Lung (tissue), 12 donors: ENCODE results near the gene ACTL10. TPM values are rescaled to one million over a fixed set of nuclear protein-coding genes. Genes with fewer than 3 reads are reported as not detected.

Experiments used
- ATAC-seq: fragments of 200-7000 bp; cut with Tn5 transposase; one replicate; pipeline ENCODE4 v1.9.1; 2020; ENCODE audit warnings: moderate number of reproducible peaks; ENCODE audit not compliant: insufficient read depth, low FRiP score
- DNase-seq, 3 donors: peaks; one replicate each; pipeline ENCODE4 v3.0.0-alpha.2; 2013 to 2017
- H3K27ac ChIP-seq, 2 donors: one replicate each; pipeline ENCODE4 v1.5.1; 2013; ENCODE audit warnings: mild to moderate bottlenecking in 2 of 2, moderate library complexity in 2 of 2, control low read depth in 1 of 2, inconsistent platforms in 1 of 2, low read depth in 1 of 2, low read length in 1 of 2
- H3K27me3 ChIP-seq, 3 donors: one replicate each; pipeline ENCODE4 v1.5.1; 2013; ENCODE audit warnings: low read length in 2 of 3; ENCODE audit not compliant: control insufficient read depth in 3 of 3, insufficient read depth in 3 of 3
- H3K36me3 ChIP-seq, 4 donors: one replicate each; pipeline ENCODE4 v1.5.1; 2013; ENCODE audit warnings: low read length in 4 of 4, mild to moderate bottlenecking in 1 of 4, moderate library complexity in 1 of 4; ENCODE audit not compliant: control insufficient read depth in 4 of 4, insufficient read depth in 4 of 4
- H3K4me1 ChIP-seq, 5 donors: one replicate each; pipeline ENCODE4 v1.5.1; 2013; ENCODE audit warnings: low read length in 5 of 5, mild to moderate bottlenecking in 2 of 5, moderate library complexity in 1 of 5; ENCODE audit not compliant: control insufficient read depth in 5 of 5, insufficient read depth in 5 of 5
- H3K4me3 ChIP-seq: one replicate; pipeline ENCODE4 v1.5.1; 2013; ENCODE audit warnings: mild to moderate bottlenecking, control low read depth, moderate library complexity
- H3K9ac ChIP-seq, 2 donors: one replicate each; pipeline ENCODE4 v1.5.1; 2013; ENCODE audit warnings: low read length in 2 of 2, control low read depth in 1 of 2; ENCODE audit not compliant: insufficient read depth in 1 of 2
- H3K9me3 ChIP-seq, 4 donors: one replicate each; pipeline ENCODE4 v1.5.1; 2013; ENCODE audit warnings: low read length in 3 of 4, mild to moderate bottlenecking in 1 of 4, moderate library complexity in 1 of 4; ENCODE audit not compliant: control insufficient read depth in 4 of 4, insufficient read depth in 3 of 4
- WGBS, 2 donors: extraction: QIAGEN DNeasy Blood & Tissue Kit; methylation state at CpG; one replicate each; pipeline ENCODE4 v1.1.7; 2013; 5-methylcytosine and 5-hydroxymethylcytosine counted together
- polyA plus RNA-seq, 2 donors: library from polyadenylated mRNA; stranded (reverse); fragments of 200-250 nt; gene quantifications; one replicate each; pipeline ENCODE4 v1.2.1, GENCODE V29; 2013
- total RNA-seq, 2 donors: library from RNA; depleted of rRNA in 1 of 2; stranded (reverse); fragments of >200 nt in 1 of 2; gene quantifications; one replicate each; pipeline ENCODE4 v1.2.1, GENCODE V29; 2014 to 2021
- TF ChIP-seq, protein P1 (sequence below): IDR thresholded peaks from 2 replicates; pipeline ENCODE4 v1.5.1; 2012; ENCODE audit warnings: mild to moderate bottlenecking; ENCODE audit errors: control extremely low read depth, extremely low read depth
- donor health status: control.
- donor health status: control.
- donor health status: Bipolar disorder and iron deficiency.
- donor health status: healthy.
- donor health status: DM: yes; HTN: yes; CAD: no.

Gene ACTL10
- total and polyA plus RNA-seq, 4 donors, result 0.26 to 3.4 (median 2.2) TPM

DNA sequence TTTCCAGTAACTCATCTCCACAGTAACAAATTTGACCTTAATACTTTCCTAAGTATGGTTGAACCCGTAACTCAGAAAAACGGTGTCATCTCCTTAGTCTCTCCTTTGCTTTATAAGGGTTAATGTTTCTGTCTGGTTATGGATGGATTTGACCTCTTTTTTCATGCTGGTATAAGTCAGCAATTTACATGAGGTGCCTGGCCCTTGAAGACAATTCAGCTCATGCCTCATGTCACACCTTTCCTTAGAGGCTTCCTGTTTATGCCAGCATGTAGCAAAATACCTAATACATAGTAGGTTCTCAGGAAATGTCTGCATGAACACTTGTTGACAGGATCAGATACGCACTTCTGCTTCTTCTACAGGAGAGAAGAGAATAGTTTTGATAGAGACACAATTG, 42.3 kb upstream of the ACTL10 start:
- TF ChIP-seq, protein P1, sequence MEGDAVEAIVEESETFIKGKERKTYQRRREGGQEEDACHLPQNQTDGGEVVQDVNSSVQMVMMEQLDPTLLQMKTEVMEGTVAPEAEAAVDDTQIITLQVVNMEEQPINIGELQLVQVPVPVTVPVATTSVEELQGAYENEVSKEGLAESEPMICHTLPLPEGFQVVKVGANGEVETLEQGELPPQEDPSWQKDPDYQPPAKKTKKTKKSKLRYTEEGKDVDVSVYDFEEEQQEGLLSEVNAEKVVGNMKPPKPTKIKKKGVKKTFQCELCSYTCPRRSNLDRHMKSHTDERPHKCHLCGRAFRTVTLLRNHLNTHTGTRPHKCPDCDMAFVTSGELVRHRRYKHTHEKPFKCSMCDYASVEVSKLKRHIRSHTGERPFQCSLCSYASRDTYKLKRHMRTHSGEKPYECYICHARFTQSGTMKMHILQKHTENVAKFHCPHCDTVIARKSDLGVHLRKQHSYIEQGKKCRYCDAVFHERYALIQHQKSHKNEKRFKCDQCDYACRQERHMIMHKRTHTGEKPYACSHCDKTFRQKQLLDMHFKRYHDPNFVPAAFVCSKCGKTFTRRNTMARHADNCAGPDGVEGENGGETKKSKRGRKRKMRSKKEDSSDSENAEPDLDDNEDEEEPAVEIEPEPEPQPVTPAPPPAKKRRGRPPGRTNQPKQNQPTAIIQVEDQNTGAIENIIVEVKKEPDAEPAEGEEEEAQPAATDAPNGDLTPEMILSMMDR, result no peak
- DNase-seq (no peak), ATAC-seq (no peak)
- H3K36me3 ChIP-seq, result peaks cover 16 to 59% (median 31%) of the 10 kb centered on the region in 4 donors
- H3K9me3 ChIP-seq, result no peaks in the 10 kb centered on the region
- H3K27ac ChIP-seq, result no peak overlapping the region
- 81 to 82% methylated on average over 3 of the region's 3 CpGs for WGBS, 2 donors
- H3K9ac ChIP-seq, result no peak overlapping the region
- no peaks in the 10 kb centered on the region for H3K27me3 ChIP-seq
- no peaks in the 10 kb centered on the region for H3K4me1 ChIP-seq
- H3K4me3 ChIP-seq, result no peak overlapping the region

DNA sequence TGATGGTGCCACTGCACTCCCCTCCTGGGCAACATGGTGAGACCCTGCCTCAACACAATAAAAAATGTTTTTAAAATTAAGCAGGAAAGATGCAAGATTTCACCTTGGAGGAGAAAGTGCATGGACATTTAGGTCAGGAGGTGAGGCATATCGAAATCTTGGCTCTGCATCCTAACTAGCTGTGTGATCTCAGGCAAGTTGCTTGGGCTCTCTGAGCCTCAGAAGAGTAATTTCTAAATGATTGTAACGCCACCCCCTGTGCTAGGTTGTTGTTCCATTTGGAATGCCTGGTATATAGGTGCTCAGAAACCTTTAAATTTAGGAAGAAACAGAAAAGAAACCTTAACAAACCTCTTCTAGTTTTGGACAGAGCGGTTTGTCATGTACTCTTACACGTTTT, 40.6 kb upstream of the ACTL10 start:
- Histone ChIP-seq H3K4me3 (no peak overlapping the region), H3K27ac (no peak overlapping the region), H3K4me1 (no peaks in the 10 kb centered on the region), H3K9ac (no peak overlapping the region), H3K9me3 (no peaks in the 10 kb centered on the region), H3K36me3 (peaks cover 28 to 66% (median 40%) of the 10 kb centered on the region in 4 donors), H3K27me3 (no peaks in the 10 kb centered on the region)
- WGBS, 2 donors, result 96% methylated on average over 4 of the region's 4 CpGs
- DNase-seq, result no peak
- no peak for ATAC-seq
- TF ChIP-seq, protein P1, result no peak

DNA sequence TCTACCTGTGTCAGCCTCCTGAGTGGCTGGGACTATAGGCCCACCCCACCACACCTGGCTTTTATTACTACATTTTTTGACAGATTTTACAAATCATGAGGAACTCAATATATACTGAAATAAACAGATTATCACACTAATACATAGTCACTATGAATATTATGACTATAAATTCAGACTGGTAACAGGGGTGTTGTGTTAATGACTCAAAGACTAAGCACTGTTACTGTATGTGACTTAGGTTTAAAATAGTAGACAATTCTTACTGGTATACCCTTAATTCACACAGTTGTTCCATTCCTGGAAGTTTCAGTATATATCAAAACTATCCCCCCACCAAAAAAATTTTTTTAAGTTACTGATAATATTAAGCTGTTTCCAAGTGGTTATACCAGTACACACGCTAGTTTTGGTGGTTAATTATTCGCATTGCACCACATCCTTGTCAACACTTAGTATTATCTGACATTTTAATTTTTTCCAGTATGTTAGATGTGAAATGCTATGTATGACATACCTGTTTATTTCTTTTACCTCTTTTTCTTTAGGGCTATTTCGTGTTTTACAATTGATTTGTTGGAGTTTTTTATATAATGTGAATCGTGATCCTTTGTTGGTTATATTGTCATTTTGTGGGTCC, 39.0 kb upstream of the ACTL10 start:
- no peak overlapping the region for H3K4me3 ChIP-seq
- H3K27ac ChIP-seq, result no peak overlapping the region
- ATAC-seq (no peak), DNase-seq (no peak)
- no peaks in the 10 kb centered on the region for H3K9me3 ChIP-seq
- H3K9ac ChIP-seq, result no peak overlapping the region
- no peaks in the 10 kb centered on the region for H3K27me3 ChIP-seq
- WGBS, 2 donors, result 97 to 98% methylated on average over 4 of the region's 4 CpGs
- TF ChIP-seq, protein P1, result no peak
- no peaks in the 10 kb centered on the region for H3K4me1 ChIP-seq
- peaks cover 28 to 69% (median 43%) of the 10 kb centered on the region in 4 donors for H3K36me3 ChIP-seq

DNA sequence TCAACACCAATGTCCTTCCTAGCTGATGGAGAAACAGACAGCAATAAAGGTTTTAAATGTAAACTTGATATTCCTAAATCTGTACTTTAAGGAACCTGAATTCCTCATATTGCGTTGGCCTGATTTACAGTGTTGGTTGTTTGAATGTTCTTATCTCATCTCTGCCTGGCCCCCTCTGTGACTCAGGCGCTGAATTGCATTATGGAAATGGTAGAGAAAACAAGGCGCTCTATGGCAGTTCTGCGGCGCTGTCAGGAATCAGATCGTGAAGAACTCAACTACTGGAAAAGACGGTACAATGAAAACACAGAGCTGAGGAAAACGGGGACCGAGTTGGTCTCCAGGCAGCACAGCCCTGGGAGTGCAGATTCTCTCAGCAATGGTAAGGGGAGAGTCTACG, 37.2 kb upstream of the ACTL10 start:
- Histone ChIP-seq H3K27me3 (no peaks in the 10 kb centered on the region), H3K4me1 (no peaks in the 10 kb centered on the region), H3K36me3 (peaks cover 20 to 65% (median 37%) of the 10 kb centered on the region in 4 donors), H3K9ac (no peak overlapping the region), H3K9me3 (no peaks in the 10 kb centered on the region), H3K27ac (no peak overlapping the region), H3K4me3 (no peak overlapping the region)
- DNase-seq (no peak), ATAC-seq (no peak)
- TF ChIP-seq, protein P1, result no peak
- 96 to 97% methylated on average over 10 of the region's 10 CpGs for WGBS, 2 donors
